GM18508 (cell line): ENCODE results near the gene TMEM167A.
A peak's percentile ranks its signal among the peaks of the same experiment; 100 is the strongest.

Source experiments
- ATAC-seq: cut with Tn5 transposase; IDR thresholded peaks from one replicate; pipeline ENCODE4 v1.9.1; 2021; ENCODE audit warnings: moderate number of reproducible peaks; ENCODE audit not compliant: insufficient read depth, unreplicated experiment

Gene TMEM167A

GRCh38 chr5:83036991-83037575 is 40.1 kb downstream of the TMEM167A start:
- no peak for ATAC-seq

- ATAC-seq: no peak
Observed at GRCh38 chr5:83035373-83036100, 41.7 kb downstream of the TMEM167A start.

- no peak for ATAC-seq
Observed at GRCh38 chr5:83034528-83035207, 42.5 kb downstream of the TMEM167A start.

GRCh38 chr5:83034036-83034435 is 43.2 kb downstream of the TMEM167A start:
- ATAC-seq: no peak

- ATAC-seq: no peak
Observed at GRCh38 chr5:83031381-83031780, 45.8 kb downstream of the TMEM167A start.

GRCh38 chr5:83029912-83030311 is 47.3 kb downstream of the TMEM167A start:
- ATAC-seq: no peak

GRCh38 chr5:83026930-83027687 is 50.1 kb downstream of the TMEM167A start:
- peak; percentile 71 for ATAC-seq

- peak; percentile 51 for ATAC-seq
Observed at GRCh38 chr5:83026516-83026915, 50.7 kb downstream of the TMEM167A start.

- ATAC-seq: no peak
Observed at GRCh38 chr5:83025690-83026478, 51.3 kb downstream of the TMEM167A start.

- no peak for ATAC-seq
Observed at GRCh38 chr5:83022334-83022733, 54.9 kb downstream of the TMEM167A start.

GRCh38 chr5:83015676-83016075 is 61.5 kb downstream of the TMEM167A start:
- ATAC-seq: no peak

GRCh38 chr5:83011985-83012384 is 65.2 kb downstream of the TMEM167A start:
- ATAC-seq: peak; percentile 100

GRCh38 chr5:83009408-83009807 is 67.8 kb downstream of the TMEM167A start:
- ATAC-seq: no peak

GRCh38 chr5:83007755-83008154 is 69.4 kb downstream of the TMEM167A start:
- ATAC-seq: no peak

GRCh38 chr5:83006683-83007283 is 70.4 kb downstream of the TMEM167A start:
- no peak for ATAC-seq

- no peak for ATAC-seq
Observed at GRCh38 chr5:83003791-83004190, 73.4 kb downstream of the TMEM167A start.
